ENCODE data around the gene TMEM126B. TPM values are rescaled to one million over a fixed set of nuclear protein-coding genes. Genes with fewer than 3 reads are reported as not detected.

Gene TMEM126B
- total and polyA plus RNA-seq, 2 of the 13 experiments (the other 11 are each of a cell fraction or from before 2014, with no cell fraction given) = 33.6 to 54.8 TPM

GRCh38 chr11:85673393-85673792 is 45.0 kb downstream of the TMEM126B start:
- ChIA-PET CTCF (ENCODE audit: low intra/inter-chr PET ratio, low total read pairs) (no interaction called here), POLR2A (no interaction called here)
- Histone ChIP-seq H3K9ac (ENCODE audit: insufficient read depth, low read depth, low read length) (no peak overlapping the region), H3K36me3 (replicated peaks in 1 of 2; ENCODE audit: control insufficient read depth in 1 of 2, insufficient read depth in 2 of 2, low read length in 2 of 2) (no peaks in the 10 kb centered on the region), H3K27ac (ENCODE audit: extremely low read length, insufficient read depth, low read length) (no peak overlapping the region), H2AFZ (ENCODE audit: low read length) (no peak overlapping the region), H3K9me3 (ENCODE audit: low read length) (no peaks in the 10 kb centered on the region), H3K4me2 (ENCODE audit: low read depth, low read length) (no peak overlapping the region), H4K20me1 (ENCODE audit: insufficient read depth, low read length) (no peaks in the 10 kb centered on the region), H3K27me3 (ENCODE audit: control insufficient read depth in 1 of 2, insufficient read depth in 2 of 2, low read length in 2 of 2) (no peaks in the 10 kb centered on the region; a peak in 1 of 5 replicates), H3K4me1 (ENCODE audit: insufficient read depth, low read length) (peaks cover 12% of the 10 kb centered on the region), H3K4me3 (replicated peaks in 1 of 3; ENCODE audit: insufficient read depth in 1 of 3, low read depth in 2 of 3, low read length in 3 of 3) (no peak overlapping the region), H3K79me2 (ENCODE audit: insufficient read depth, low read length) (no peaks in the 10 kb centered on the region)
- FAIRE-seq = no peak
- 39% methylated on average over 3 of the region's 3 CpGs for WGBS (ENCODE audit: low lambda C conversion rate)
- intact Hi-C loops (cut with micrococcal nuclease; ENCODE audit: unreplicated experiment) (no loop called here), in situ Hi-C loops (cut with HindIII; ENCODE audit: extremely low pct_ligation_motif_present, low pct_unique_long_range_greater_than_20kb) (no loop called here)
- BruUV-seq (replicated peaks) = no TSS peak
- no peak for TF ChIP-seq ZNF362 (CRISPR knock-in tag; IDR thresholded peaks at IDR 0.05; ENCODE audit: borderline replicate concordance)
- no peak for TF ChIP-seq THYN1 (CRISPR knock-in tag; IDR thresholded peaks at IDR 0.05; ENCODE audit: borderline replicate concordance, low read depth)
- no peak for ATAC-seq
- no peak for DNase-seq (ENCODE audit: low spot score)

- 39% methylated on average over 4 of the region's 4 CpGs for WGBS (ENCODE audit: low lambda C conversion rate)
- no peaks in the 10 kb centered on the region for H3K79me2 ChIP-seq (ENCODE audit: insufficient read depth, low read length)
- no peak overlapping the region for H2AFZ ChIP-seq (ENCODE audit: low read length)
- no peak overlapping the region for H3K4me2 ChIP-seq (ENCODE audit: low read depth, low read length)
- DNase-seq (ENCODE audit: low spot score) = no peak
- CTCF ChIA-PET (ENCODE audit: low intra/inter-chr PET ratio, low total read pairs) = no interaction called here
- H3K27me3 ChIP-seq (ENCODE audit: control insufficient read depth in 1 of 2, insufficient read depth in 2 of 2, low read length in 2 of 2) = peaks cover 0 to 10% of the 10 kb centered on the region in 2 experiments; a peak in 1 of 5 replicates
- in situ Hi-C loops (cut with HindIII; ENCODE audit: extremely low pct_ligation_motif_present, low pct_unique_long_range_greater_than_20kb) = no loop called here
- H4K20me1 ChIP-seq (ENCODE audit: insufficient read depth, low read length) = no peaks in the 10 kb centered on the region
- H3K9me3 ChIP-seq (ENCODE audit: low read length) = no peaks in the 10 kb centered on the region
- no peak overlapping the region for H3K27ac ChIP-seq (ENCODE audit: extremely low read length, insufficient read depth, low read length)
- FAIRE-seq = no peak
- BruUV-seq (replicated peaks) = no TSS peak
- no peak overlapping the region for H3K9ac ChIP-seq (ENCODE audit: insufficient read depth, low read depth, low read length)
- POLR2A ChIA-PET = no interaction called here
- intact Hi-C loops (cut with micrococcal nuclease; ENCODE audit: unreplicated experiment) = no loop called here
- no peak for ATAC-seq
- TF ChIP-seq PBX3 (CRISPR knock-in tag; IDR thresholded peaks at IDR 0.05; ENCODE audit: borderline replicate concordance) = no peak
- TF ChIP-seq HMGXB4 (CRISPR knock-in tag; IDR thresholded peaks at IDR 0.05; ENCODE audit: borderline replicate concordance in 1 of 2, low read depth in 1 of 2) = no peak
- TF ChIP-seq ZNF44 (CRISPR knock-in tag; IDR thresholded peaks at IDR 0.05) = no peak
- TF ChIP-seq TIGD3 (CRISPR knock-in tag; IDR thresholded peaks at IDR 0.05; ENCODE audit: borderline replicate concordance) = no peak
- no peak for TF ChIP-seq ZNF580 (CRISPR knock-in tag; IDR thresholded peaks at IDR 0.05; ENCODE audit: borderline replicate concordance, low read depth)
- no peak for TF ChIP-seq NR1H2 (CRISPR knock-in tag; IDR thresholded peaks at IDR 0.05; ENCODE audit: borderline replicate concordance, low read depth)
- TF ChIP-seq ZNF703 (CRISPR knock-in tag; IDR thresholded peaks at IDR 0.05; ENCODE audit: borderline replicate concordance) = no peak
- no peaks in the 10 kb centered on the region for H3K36me3 ChIP-seq (replicated peaks in 1 of 2; ENCODE audit: control insufficient read depth in 1 of 2, insufficient read depth in 2 of 2, low read length in 2 of 2)
- no peak overlapping the region for H3K4me3 ChIP-seq (replicated peaks in 1 of 3; ENCODE audit: insufficient read depth in 1 of 3, low read depth in 2 of 3, low read length in 3 of 3)
- peaks cover 13% of the 10 kb centered on the region; the same call in 1 of the 2 replicates for H3K4me1 ChIP-seq (ENCODE audit: insufficient read depth, low read length)
Measured at GRCh38 chr11:85679576-85679975, 51.2 kb downstream of the TMEM126B start.
